ENCODE measurements around the gene COL5A1.

COL5A1 gene

DNA sequence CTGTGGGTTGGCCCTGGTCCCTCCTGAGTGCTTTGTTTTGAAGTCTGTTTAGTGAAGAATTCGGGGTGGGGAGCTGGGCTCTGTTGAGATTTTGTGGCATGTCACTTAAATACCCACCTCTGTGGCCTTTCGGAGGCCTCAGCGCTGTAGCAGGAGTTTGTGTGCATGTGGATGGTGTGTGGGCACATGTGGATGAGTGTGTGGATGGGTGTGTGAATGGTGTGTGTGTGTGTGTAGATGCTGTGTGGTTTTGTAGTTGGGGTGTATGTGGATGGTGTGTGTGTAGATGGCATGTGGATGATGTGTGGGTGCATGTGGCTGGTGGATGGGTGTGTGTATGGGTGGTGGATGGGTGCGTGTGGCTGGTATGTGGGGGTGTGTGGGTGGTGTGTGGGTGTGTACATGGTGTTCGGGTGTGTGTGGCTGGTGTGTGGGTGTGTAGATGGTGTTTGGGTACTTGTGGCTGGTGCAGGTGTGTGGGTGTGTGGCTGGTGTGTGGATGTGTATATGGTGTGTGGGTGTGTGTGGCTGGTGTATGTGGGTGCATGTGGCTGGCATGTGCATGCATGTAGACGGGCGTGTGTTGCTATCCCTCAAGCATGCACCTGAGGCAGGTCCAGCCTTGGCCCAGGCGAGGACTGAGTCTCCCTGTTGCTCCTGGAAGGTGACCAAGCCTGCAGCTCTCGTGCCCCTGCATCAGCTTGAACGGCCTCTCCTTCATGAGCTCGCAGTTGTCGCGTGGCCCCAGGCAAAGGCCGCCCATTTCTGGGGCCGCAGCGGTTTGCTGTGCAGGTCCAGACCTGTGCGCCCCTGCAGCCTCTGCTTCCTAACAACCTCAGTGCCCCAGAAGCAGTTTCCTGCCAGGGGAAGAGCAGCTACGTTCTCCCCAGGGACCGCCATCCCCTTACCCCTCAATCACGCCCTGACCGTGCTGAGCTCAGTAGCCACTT, 185.0 kb downstream of the COL5A1 start:
- DNase-seq = no peak

GRCh38 chr9:134827559-134827958, 186.0 kb downstream of the COL5A1 start:
- no peak for DNase-seq

GRCh38 chr9:134827993-134828392, 186.4 kb downstream of the COL5A1 start:
- DNase-seq = no peak

DNA sequence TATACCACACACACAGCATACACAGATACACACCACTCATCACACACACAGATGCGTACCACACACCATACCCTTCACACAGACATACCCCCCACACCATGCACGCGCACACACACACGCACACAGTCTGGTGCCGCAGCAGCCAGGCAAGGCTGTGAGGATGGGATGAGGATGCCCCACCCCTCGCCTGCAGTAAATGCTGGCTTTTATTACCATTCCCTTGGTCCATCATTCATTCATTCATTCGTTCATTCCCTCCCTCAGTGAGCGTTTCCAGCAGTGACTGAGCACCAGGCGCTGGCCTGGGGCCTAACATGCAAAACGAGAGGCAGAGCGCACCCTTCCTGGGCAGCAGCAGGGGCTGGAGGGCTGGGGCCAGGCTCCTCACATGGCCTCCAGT, 187.3 kb downstream of the COL5A1 start:
- no peak for DNase-seq

- DNase-seq = no peak
Measured at GRCh38 chr9:134829356-134829937, 187.8 kb downstream of the COL5A1 start.

GRCh38 chr9:134830126-134830525, 188.5 kb downstream of the COL5A1 start:
- DNase-seq = no peak

- no peak for DNase-seq
Measured at GRCh38 chr9:134830926-134831720, 189.5 kb downstream of the COL5A1 start.

DNA sequence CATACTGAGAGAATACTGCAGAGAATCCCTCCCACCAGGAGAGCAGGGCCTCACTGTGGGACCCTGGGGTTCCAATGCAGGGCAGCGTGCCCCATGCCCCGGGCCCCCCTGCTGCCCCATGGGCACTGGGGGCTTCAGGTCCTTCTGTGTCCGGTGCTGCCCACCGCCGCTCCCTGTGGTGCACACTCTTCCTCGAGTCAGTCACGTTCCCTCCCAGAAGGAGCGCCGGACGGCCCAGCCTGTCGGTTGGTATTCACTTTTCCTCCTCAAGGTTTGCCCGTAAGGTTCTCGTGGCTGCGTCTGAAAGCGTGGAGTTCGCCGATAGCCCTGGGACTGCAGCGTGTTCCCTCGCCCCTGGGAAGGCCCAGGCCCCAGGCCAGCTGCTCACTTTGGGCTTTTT, 190.9 kb downstream of the COL5A1 start:
- DNase-seq = no peak

- no peak for DNase-seq
Measured at GRCh38 chr9:134833294-134833880, 191.8 kb downstream of the COL5A1 start.

DNA sequence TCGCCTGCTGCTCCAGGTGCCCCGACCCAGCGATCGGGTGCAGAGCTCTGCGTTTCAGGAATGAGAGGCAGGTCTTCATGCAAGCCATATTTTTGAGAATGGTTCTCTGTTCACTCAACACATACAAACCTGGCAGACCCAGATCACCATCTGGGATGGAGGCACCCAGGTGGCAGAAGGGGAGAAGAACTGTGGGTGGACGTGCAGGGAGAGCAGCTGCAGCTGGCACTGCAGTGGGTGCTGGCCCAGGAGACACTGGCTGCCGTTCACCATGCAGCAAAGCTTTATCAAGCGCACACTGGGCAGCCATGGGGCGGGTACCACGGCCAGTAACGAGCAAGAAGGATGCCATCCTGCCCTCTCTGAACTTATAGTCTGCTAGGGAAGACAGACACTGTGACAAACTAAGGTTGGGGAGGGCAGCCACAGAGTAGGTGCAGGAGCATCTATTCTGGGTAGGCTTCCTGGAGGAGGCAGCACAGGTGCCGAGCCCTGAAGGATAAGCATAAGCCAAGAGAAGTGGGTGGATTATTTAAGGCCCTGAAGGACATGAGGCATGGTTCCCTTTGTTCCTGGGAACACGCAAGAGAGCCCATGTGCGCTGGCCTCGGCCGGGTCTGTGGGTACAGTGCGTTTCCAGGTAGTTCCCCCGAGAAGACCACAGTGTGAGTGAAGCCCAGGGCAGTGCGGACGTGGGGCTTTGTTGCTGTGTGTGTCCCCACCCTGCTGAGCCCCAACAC, 192.8 kb downstream of the COL5A1 start:
- DNase-seq = no peak

DNA sequence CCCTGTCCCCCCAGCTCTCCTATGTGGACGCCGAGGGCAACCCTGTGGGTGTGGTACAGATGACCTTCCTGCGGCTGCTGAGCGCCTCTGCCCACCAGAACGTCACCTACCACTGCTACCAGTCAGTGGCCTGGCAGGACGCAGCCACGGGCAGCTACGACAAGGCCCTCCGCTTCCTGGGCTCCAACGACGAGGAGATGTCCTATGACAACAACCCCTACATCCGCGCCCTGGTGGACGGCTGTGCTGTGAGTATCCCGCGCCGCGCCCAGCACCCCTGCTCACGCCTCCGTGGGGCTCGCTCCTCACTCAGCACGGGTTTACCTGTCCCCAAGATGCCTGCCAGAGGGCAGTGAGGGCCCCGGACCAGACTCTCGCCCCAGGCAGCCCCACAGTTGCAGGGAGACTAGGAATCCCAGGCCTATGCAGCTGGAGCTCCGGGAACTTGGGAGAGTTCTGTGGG, 193.4 kb downstream of the COL5A1 start:
- DNase-seq = no peak

DNA sequence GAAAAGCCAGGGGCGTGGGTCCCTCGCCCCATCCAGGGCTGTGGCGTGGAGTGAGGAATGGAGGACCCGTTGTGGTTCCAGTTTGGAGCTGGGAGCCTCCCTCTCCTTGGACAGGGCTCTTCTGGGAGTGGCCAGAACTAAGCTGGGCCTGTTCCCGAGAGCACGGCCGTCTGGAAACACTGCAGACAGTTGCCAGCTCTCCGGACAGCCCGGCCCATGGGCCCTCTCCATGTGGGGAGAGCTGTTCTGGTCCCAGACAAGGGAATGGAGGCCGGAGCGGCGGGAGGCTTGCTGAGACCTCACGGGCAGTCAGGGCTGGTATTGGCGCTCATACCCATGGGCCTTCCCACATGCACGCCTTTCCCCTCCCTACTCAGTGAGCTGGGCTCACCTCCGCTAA, 193.8 kb downstream of the COL5A1 start:
- DNase-seq = no peak

DNA sequence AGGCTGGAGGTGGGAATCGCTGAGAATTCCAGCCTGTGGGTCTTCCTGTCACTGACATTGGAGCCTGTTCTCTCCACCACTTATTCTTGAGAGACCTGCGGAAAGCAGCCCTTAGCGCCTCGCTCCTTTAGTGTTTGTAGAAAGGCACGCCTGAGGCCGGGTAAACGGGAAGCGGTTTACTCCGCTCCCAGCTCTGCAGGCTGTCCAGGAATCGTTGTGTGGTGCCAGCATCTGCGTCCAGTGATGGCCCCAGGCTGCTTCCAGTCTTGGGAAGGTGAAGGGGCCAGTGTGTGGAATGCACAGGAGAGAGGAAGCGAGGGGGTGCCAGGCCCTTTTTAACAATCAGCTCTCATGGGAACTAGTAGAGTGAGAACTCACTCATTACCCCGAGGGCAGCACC, 194.4 kb downstream of the COL5A1 start:
- no peak for DNase-seq

GRCh38 chr9:134836406-134836970, 194.9 kb downstream of the COL5A1 start:
- no peak for DNase-seq

GRCh38 chr9:134837529-134837928, 195.9 kb downstream of the COL5A1 start:
- no peak for DNase-seq

GRCh38 chr9:134838651-134839454, 197.2 kb downstream of the COL5A1 start:
- no peak for DNase-seq

GRCh38 chr9:134839455-134840125, 198.0 kb downstream of the COL5A1 start:
- no peak for DNase-seq

- no peak for DNase-seq
Measured at GRCh38 chr9:134840511-134840910, 198.9 kb downstream of the COL5A1 start.

DNA sequence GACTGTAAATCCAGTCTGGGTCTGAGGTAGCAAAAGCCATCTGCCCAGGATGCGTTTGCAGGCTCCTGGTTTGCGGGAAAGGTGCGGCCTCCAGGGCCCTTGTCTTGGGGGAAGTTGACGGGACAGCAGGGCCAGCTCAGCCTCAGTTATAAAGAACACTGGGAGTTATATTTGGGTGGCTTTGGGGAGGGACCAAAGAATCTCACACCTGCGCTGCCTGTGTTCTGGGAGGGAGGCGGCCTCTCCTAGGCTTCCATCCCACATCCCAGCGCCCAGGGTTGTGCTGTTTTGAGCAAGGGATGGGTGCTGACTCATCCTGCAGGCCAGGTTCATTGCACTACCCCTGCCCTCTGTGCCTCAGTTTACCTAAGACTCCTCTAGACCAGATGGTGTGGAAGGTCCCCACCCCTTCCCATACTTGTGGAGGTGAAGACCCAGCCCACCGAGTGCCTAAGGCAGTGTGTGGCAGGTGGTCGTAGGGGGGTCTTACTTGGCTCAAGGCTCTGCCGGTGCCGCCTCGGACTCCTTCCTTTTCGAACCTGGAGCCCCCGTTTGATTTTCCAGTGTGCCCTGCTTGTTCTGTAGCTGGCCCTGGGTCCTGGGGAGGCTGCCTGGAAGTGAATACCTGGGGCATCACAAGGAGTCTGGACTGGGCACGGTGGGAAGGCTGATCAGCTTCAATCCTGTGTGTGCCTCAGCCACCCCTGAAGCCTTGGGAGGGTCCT, 199.7 kb downstream of the COL5A1 start:
- no peak for DNase-seq

GRCh38 chr9:134842321-134842720, 200.7 kb downstream of the COL5A1 start:
- no peak for DNase-seq
